Esophagus (tissue), 2 donors: ENCODE measurements around the gene PLEKHG3. TPM values are rescaled to one million over a fixed set of nuclear protein-coding genes. Genes with fewer than 3 reads are reported as not detected.

Experiments used
- H3K27ac ChIP-seq, 2 donors: one replicate each; pipeline ENCODE4 v1.5.1; 2013; ENCODE audit warnings: low read depth in 2 of 2, mild to moderate bottlenecking in 2 of 2, inconsistent platforms in 1 of 2, low read length in 1 of 2, moderate library complexity in 1 of 2
- H3K27me3 ChIP-seq, 2 donors: one replicate each; pipeline ENCODE4 v1.6.1; 2013; ENCODE audit warnings: low read length in 2 of 2, control low read depth in 1 of 2, mild to moderate bottlenecking in 1 of 2; ENCODE audit not compliant: insufficient read depth in 2 of 2, control insufficient read depth in 1 of 2
- H3K36me3 ChIP-seq, 2 donors: one replicate each; pipeline ENCODE4 v1.6.1; 2013; ENCODE audit warnings: low read length in 1 of 2; ENCODE audit not compliant: control insufficient read depth in 2 of 2, insufficient read depth in 2 of 2
- H3K4me1 ChIP-seq, 2 donors: one replicate each; pipeline ENCODE4 v1.6.1; 2013; ENCODE audit warnings: low read length in 1 of 2; ENCODE audit not compliant: control insufficient read depth in 2 of 2, insufficient read depth in 2 of 2
- H3K4me3 ChIP-seq, 2 donors: one replicate each; pipeline ENCODE4 v1.5.1; 2013; ENCODE audit warnings: low read length in 2 of 2, mild to moderate bottlenecking in 2 of 2, low read depth in 1 of 2, moderate library complexity in 1 of 2
- H3K9me3 ChIP-seq, 2 donors: one replicate each; pipeline ENCODE4 v1.6.1; 2013; ENCODE audit warnings: mild to moderate bottlenecking in 2 of 2, low read depth in 1 of 2, low read length in 1 of 2, moderate library complexity in 1 of 2; ENCODE audit not compliant: control insufficient read depth in 2 of 2, insufficient read depth in 1 of 2
- WGBS, 2 donors: extraction: QIAGEN DNeasy Blood & Tissue Kit; methylation state at CpG; one replicate each; pipeline ENCODE4 v1.1.7; 2013; 5-methylcytosine and 5-hydroxymethylcytosine counted together
- polyA plus RNA-seq, 2 donors: library from polyadenylated mRNA; stranded (reverse); fragments of 200-250 nt; gene quantifications; one replicate each; pipeline ENCODE4 v1.2.3, GENCODE V29; 2013
- donor health status: healthy with polysubstance abuse.
- donor health status: Bipolar disorder and iron deficiency.

PLEKHG3 gene
- polyA plus RNA-seq, 2 donors = 23.1 to 27.1 TPM

DNA sequence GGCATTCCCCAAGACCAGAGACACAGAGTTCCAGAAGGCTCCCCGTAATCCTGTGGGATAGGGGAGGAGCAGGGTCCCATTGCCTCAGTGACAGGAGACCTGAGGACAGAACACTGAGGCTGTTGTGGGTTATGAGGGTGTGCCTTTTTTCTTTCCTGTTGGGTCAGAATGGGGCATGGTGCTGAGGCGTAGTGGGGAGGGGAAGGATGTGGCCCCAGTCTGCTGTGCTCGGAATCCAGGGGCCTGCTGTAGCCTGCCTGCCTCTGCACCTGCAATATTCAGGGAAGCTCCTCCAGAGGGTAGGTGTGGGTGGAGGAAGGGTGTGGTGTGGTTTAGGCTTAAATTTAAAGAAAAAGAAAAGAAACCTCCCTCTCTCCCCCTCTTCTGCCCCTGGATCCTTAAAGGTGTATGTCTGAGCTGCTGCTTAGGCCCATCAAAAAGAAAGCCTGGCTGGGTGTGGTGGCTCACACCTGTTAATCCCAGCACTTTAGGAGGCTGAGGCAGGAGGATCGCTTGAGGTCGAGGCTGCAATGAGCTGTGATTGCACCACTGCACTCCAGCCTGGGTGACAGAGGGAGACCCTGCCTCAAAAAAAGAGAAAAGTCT lies 18.7 kb downstream of the PLEKHG3 start:
- H3K36me3 ChIP-seq = peaks cover 0 to 6% of the 10 kb centered on the region in 2 donors
- no peak overlapping the region for H3K4me3 ChIP-seq
- no peaks in the 10 kb centered on the region for H3K27me3 ChIP-seq
- peak overlapping the region; percentile 75 to 95 for H3K27ac ChIP-seq
- H3K4me1 ChIP-seq = peaks cover 10 to 54% of the 10 kb centered on the region in 2 donors
- H3K9me3 ChIP-seq = no peaks in the 10 kb centered on the region
- 38 to 61% methylated on average over 5 of the region's 5 CpGs for WGBS, 2 donors

DNA sequence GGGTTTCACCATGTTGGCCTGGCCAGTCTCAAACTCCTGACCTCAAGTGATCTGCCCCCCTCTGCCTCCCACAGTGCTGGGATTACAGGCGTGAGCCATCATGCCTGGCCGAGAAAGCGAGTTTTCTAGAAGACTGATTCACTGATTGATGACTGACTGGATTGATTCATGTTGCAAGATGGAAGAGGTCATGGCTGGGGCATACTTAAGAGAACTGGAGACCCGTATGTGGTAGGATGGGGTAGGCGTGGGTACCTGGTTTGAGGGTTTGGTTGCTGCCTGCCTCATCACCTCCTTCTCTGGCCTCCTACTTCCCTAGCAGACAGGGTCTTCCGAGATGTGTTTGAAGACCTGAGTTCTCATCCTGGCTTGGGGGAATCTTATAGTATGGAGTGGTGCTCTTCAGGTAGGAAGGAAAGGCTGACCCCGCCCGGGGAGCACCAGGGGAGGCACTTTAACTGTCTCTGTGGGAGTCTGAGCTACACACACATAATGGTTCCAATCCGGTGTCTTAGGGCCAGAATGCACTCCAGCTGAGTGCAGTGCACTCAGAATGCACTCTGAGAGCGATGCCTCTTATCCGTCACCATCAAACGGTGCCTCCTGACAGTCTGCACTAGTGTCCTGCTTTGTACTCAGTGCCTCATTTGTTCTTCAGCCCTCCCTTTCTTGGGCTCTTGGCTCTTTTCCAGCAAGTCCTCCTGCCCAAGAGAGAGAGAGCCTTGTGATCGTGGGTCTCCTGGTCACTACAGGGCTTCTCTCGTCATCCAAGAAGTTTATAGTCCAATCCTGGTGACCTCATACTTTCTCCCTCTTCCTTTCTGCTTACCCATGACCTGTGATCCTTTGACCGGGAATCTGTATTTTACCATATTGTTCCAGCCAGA lies 19.7 kb downstream of the PLEKHG3 start:
- H3K27me3 ChIP-seq = no peaks in the 10 kb centered on the region
- H3K36me3 ChIP-seq = peaks cover 0 to 14% of the 10 kb centered on the region in 2 donors
- H3K4me3 ChIP-seq = no peak overlapping the region
- peaks cover 10 to 46% of the 10 kb centered on the region in 2 donors for H3K4me1 ChIP-seq
- 62 to 65% methylated on average over 15 of the region's 15 CpGs for WGBS, 2 donors
- H3K9me3 ChIP-seq = no peaks in the 10 kb centered on the region
- peak overlapping the region; percentile 75 to 95 for H3K27ac ChIP-seq

GRCh38 chr14:64724578-64724930 lies 20.3 kb downstream of the PLEKHG3 start:
- H3K9me3 ChIP-seq = no peaks in the 10 kb centered on the region
- H3K36me3 ChIP-seq = peaks cover 0 to 14% of the 10 kb centered on the region in 2 donors
- 60 to 69% methylated on average over 1 of the region's 1 CpG for WGBS, 2 donors
- H3K4me1 ChIP-seq = peaks cover 10 to 45% of the 10 kb centered on the region in 2 donors
- H3K27ac ChIP-seq = peak overlapping the region; percentile 75 to 95
- no peaks in the 10 kb centered on the region for H3K27me3 ChIP-seq
- no peak overlapping the region for H3K4me3 ChIP-seq

DNA sequence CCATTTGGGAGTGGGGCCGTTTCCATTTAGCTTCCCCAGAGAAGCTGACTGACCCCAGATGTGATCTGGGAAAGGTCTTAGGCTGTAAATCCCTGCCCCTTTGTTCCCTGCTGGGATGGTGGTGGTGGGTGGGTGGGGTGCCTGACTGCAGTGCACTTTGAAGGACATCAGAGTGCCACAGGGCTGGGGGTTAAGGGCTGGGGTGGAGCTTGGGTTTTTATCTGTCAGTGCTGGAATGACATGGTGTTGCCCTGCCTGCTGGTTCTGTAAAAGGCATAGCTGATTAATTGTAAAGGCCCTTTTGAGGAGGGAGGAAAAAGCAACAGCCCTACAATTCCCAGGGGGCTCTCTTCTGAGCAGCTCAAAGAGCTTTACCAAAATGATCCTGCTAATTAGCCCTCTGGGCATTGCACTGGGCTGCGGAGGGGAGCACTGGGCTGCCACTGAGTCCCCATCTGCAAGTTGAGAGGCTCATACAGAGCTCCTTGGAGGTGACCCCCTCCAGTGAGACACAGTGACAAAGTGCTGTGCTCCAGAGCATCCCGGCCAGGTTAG lies 21.1 kb downstream of the PLEKHG3 start:
- no peaks in the 10 kb centered on the region for H3K27me3 ChIP-seq
- no peaks in the 10 kb centered on the region for H3K9me3 ChIP-seq
- peak overlapping the region; percentile 75 to 82 for H3K27ac ChIP-seq
- peaks cover 10 to 41% of the 10 kb centered on the region in 2 donors for H3K4me1 ChIP-seq
- no peak overlapping the region for H3K4me3 ChIP-seq
- peaks cover 0 to 14% of the 10 kb centered on the region in 2 donors for H3K36me3 ChIP-seq
- WGBS, 2 donors = 47 to 53% methylated on average over 3 of the region's 3 CpGs

DNA sequence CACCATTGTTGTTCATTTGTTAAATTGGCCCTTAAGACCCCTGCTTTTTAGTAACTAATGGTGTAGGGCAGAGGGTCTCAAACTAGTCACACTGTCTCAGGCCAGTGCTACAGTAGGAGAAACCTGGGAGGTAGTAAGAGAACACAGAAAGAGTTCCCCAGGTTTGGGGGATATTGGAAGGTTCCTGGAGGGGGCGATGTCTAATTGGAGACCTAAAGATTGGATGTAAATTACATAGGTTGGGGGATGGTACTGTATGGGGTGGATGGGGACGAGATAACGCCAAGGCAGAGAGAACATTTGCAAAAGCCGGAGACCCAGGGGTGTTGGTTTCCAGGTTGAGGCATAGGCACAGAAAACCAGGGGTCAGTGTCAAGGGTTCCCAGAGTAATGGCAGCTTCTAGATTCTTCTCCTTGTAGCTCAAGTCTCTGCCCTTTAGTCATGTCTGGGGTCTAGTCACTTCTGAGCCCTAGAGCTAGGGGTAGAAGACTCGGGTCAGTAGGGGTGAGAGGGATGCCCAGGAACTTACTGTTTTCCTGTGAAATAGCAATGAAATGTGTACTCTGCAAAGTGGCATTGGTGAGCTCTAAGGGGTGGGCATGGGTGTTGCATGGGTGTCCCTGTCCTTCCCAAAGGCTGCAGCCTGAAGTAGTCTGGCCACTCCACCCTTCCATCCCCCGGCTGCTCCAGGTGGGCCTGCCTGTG lies 21.8 kb downstream of the PLEKHG3 start:
- Histone ChIP-seq H3K4me3 (no peak overlapping the region), H3K36me3 (peaks cover 0 to 20% of the 10 kb centered on the region in 2 donors), H3K27ac (peak overlapping the region; percentile 75 to 82), H3K9me3 (no peaks in the 10 kb centered on the region), H3K27me3 (no peaks in the 10 kb centered on the region), H3K4me1 (peaks cover 10 to 37% of the 10 kb centered on the region in 2 donors)
- WGBS, 2 donors = 74 to 76% methylated on average over 6 of the region's 6 CpGs

DNA sequence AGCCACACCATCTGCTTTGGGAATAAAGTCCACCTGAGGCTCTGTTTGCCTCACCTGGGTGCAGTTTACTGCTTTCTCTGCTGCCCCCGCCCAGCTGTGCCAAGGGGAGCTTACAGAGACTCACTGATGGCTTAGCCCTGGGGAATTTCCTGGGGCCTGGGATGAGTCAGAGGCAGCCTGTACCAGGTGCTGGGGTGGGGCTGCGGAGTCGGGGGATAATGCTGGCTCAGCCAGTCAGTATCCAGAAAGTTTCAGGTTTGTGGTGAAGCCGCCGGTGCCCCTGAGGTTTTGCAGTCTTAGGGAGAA lies 22.3 kb downstream of the PLEKHG3 start:
- 41 to 50% methylated on average over 5 of the region's 5 CpGs for WGBS, 2 donors

DNA sequence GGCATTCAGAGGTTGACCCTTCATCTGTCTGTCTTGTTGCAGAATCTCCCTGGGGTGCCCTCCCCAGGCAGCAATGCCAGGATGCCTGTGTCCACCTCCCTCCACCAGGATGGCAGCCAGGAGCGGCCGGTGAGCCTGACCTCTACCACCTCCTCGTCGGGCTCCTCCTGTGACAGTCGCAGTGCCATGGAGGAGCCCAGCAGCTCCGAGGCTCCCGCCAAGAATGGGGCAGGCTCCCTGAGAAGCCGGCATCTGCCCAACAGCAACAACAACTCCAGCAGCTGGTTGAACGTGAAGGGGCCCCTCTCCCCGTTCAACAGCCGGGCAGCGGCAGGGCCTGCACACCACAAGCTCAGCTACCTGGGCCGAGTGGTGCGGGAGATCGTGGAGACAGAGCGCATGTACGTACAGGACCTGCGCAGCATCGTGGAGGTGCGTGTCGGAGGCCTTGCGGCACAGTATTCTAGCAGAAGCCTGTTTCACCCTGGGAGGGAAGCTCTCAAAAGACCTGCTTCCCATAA lies 23.4 kb downstream of the PLEKHG3 start:
- H3K36me3 ChIP-seq = peaks cover 8 to 33% of the 10 kb centered on the region in 2 donors
- H3K27ac ChIP-seq = no peak overlapping the region
- no peaks in the 10 kb centered on the region for H3K9me3 ChIP-seq
- H3K4me3 ChIP-seq = no peak overlapping the region
- WGBS, 2 donors = 85 to 90% methylated on average over 22 of the region's 22 CpGs
- no peaks in the 10 kb centered on the region for H3K27me3 ChIP-seq
- H3K4me1 ChIP-seq = peaks cover 2 to 23% of the 10 kb centered on the region in 2 donors

More for the DNA sequence above, 22.3 kb downstream of the PLEKHG3 start:
- Histone ChIP-seq H3K9me3 (no peaks in the 10 kb centered on the region), H3K4me3 (no peak overlapping the region), H3K27ac (peak overlapping the region; percentile 75 to 82), H3K36me3 (peaks cover 2 to 25% of the 10 kb centered on the region in 2 donors), H3K4me1 (peaks cover 6 to 32% of the 10 kb centered on the region in 2 donors), H3K27me3 (no peaks in the 10 kb centered on the region)

DNA sequence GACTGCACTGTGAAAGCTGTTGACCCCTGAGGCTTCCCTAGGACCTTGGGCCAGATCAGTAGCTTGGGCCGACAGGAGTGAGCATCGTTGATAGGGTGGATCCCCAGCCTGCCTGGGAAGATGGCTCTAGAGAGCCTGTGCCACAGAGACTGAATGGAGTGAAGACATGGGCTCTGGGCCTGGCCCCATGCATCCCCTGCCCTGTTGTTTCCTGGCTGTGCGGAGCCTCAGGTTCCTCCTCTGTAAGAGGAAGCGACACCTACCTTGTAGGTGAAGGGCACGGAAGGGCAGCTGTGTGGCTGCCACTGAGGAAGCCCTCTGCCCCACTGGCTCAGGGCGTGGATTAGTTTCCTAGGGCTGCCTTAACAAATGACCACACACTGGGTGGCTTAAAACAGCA lies 23.9 kb downstream of the PLEKHG3 start:
- WGBS, 2 donors = 79 to 85% methylated on average over 6 of the region's 6 CpGs
- H3K36me3 ChIP-seq = peaks cover 8 to 36% of the 10 kb centered on the region in 2 donors
- H3K27me3 ChIP-seq = no peaks in the 10 kb centered on the region
- no peak overlapping the region for H3K27ac ChIP-seq
- H3K4me3 ChIP-seq = no peak overlapping the region
- H3K9me3 ChIP-seq = no peaks in the 10 kb centered on the region
- H3K4me1 ChIP-seq = peaks cover 0 to 22% of the 10 kb centered on the region in 2 donors

DNA sequence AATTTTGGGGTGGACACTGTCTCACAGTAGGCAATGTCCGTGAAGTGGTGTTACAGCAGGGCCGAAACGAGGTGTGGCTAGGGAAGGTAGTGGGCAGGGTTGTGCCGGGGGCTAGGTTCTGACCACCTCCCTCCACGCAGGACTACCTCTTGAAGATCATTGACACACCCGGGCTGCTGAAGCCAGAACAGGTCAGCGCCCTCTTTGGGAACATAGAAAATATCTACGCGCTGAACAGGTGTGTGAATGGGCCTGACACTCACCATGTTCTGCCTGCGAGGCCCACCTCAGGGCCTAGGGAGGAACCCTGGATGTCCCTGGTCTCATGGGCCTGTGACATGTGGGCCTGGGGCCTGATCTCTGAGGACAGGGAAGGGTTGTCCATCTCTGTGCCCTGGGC lies 24.6 kb downstream of the PLEKHG3 start:
- no peaks in the 10 kb centered on the region for H3K9me3 ChIP-seq
- peaks cover 8 to 39% of the 10 kb centered on the region in 2 donors for H3K36me3 ChIP-seq
- H3K27me3 ChIP-seq = no peaks in the 10 kb centered on the region
- peaks cover 0 to 18% of the 10 kb centered on the region in 2 donors for H3K4me1 ChIP-seq
- 95 to 96% methylated on average over 10 of the region's 10 CpGs for WGBS, 2 donors
- no peak overlapping the region for H3K27ac ChIP-seq
- H3K4me3 ChIP-seq = no peak overlapping the region
